ENCODE results near the gene MAP2K2.

DNA sequence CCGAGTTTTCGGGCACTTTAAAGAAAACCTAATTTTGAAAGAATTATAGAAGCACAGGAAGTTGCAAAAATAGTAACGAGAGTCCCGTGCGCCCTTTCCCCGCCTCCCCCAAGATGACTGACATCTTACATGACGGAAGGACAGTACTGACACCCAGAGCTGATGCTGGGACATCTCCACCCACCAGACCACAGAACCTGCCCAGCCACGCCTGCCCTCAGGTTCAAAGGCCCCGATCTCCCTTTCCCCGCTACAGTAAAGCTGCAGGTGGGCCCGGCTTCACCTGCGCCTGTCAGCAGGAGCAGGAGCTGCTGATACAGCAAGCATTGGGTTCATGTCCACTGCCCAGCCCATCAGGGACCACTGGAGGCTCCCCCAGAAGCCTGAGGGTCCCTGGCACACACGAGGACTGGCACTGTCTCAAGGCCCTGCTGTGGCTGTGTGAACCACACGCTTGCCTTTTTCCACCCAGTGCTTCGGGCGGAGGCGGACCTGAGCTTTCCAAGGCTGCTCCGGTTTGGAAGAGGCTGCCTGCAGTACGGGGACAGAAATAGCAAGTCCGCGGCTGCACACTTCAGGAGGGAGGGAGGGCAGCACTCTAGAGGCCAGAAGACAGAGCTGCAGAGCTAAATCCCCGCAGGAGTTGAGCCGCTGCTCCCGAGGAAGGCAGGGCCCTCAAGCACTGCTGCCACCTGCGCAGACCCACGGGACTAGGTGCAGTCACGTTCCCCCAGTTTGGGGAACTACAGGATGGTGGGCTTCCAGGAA is 8.7 kb downstream of the MAP2K2 start:
- TF ChIP-seq POLR2A (IDR thresholded peaks at IDR 0.05) (no peak), EP300 (IDR thresholded peaks at IDR 0.05; ENCODE audit: low read depth) (no peak)
